ENCODE data around the gene ZNF419. TPM values are rescaled to one million over a fixed set of nuclear protein-coding genes. Genes with fewer than 3 reads are reported as not detected.
A peak's percentile ranks its signal among the peaks of the same experiment; 100 is the strongest.
"Not testable (repeated sequence)": the region's sequence is repeated elsewhere in the genome, so short reads cannot be mapped to it uniquely, and the experiment has no call there.

The ZNF419 gene
- total and polyA plus RNA-seq, 12 donors, result 5.0 to 16.5 (median 13.3) TPM

DNA sequence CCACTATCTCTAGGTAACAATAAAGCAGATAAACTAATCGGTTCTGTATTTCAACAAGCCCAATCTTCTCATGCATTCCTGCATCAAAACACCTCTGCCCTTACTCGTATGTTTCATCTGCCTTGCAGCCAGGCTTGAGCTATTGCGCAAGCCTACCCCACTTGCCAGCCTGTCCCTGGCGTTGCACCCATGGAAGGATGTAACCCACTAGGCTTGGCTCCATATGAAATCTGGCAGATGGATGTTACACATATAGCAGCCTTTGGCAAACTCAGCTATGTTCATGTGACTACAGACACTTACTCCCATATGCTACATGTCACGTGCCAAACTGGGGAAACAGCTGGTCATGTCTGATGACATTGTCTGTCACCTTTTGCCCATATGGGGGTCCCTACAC, 27.7 kb downstream of the ZNF419 start:
- no peak overlapping the region for H3K27ac ChIP-seq
- H3K4me1 ChIP-seq (replicated peaks in 1 of 2), result no peaks in the 10 kb centered on the region
- peaks cover 0 to 22% (median 3%) of the 10 kb centered on the region in 3 donors for H3K9me3 ChIP-seq (replicated peaks in 1 of 3)
- H3K4me3 ChIP-seq, result no peak overlapping the region
- TF ChIP-seq, protein P1, sequence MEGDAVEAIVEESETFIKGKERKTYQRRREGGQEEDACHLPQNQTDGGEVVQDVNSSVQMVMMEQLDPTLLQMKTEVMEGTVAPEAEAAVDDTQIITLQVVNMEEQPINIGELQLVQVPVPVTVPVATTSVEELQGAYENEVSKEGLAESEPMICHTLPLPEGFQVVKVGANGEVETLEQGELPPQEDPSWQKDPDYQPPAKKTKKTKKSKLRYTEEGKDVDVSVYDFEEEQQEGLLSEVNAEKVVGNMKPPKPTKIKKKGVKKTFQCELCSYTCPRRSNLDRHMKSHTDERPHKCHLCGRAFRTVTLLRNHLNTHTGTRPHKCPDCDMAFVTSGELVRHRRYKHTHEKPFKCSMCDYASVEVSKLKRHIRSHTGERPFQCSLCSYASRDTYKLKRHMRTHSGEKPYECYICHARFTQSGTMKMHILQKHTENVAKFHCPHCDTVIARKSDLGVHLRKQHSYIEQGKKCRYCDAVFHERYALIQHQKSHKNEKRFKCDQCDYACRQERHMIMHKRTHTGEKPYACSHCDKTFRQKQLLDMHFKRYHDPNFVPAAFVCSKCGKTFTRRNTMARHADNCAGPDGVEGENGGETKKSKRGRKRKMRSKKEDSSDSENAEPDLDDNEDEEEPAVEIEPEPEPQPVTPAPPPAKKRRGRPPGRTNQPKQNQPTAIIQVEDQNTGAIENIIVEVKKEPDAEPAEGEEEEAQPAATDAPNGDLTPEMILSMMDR (IDR thresholded peaks at IDR 0.05), result no peak
- no peak for TF ChIP-seq POLR2A (IDR thresholded peaks at IDR 0.05)
- 86 to 96% (median 87%) methylated on average over 5 of the region's 5 CpGs for WGBS, 4 donors
- H3K36me3 ChIP-seq (replicated peaks in 1 of 2), result no peaks in the 10 kb centered on the region
- intact Hi-C loops (cut with DNase I), result no loop called here
- DNase-seq, result no peak
- no peaks in the 10 kb centered on the region for H3K27me3 ChIP-seq

DNA sequence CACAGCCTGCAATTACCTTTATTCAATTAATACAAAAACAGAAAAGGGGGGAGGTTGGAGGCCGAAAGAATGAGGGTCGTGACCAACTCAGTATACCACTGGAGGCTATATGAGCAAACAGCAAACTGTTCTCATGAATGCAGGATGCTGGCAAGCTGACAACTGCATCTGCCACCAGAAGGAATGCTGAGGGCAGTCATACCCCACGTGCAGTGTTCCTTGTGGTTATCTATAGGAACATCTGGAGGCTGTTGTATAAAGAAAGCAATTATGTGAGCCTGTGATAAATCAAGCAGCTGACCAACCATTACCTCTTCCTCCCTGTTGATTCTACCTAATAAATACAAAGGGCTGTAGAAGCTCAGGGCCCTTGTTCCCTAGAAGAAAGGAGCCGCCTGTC, 30.5 kb downstream of the ZNF419 start:
- 79 to 86% (median 83%) methylated on average over 4 of the region's 4 CpGs for WGBS, 4 donors
- H3K36me3 ChIP-seq (replicated peaks in 1 of 2); H3K27ac ChIP-seq; H3K4me1 ChIP-seq (replicated peaks in 1 of 2); DNase-seq; H3K4me3 ChIP-seq; intact Hi-C loops (cut with DNase I); H3K27me3 ChIP-seq; H3K9me3 ChIP-seq (replicated peaks in 1 of 3): not testable (repeated sequence)

DNA sequence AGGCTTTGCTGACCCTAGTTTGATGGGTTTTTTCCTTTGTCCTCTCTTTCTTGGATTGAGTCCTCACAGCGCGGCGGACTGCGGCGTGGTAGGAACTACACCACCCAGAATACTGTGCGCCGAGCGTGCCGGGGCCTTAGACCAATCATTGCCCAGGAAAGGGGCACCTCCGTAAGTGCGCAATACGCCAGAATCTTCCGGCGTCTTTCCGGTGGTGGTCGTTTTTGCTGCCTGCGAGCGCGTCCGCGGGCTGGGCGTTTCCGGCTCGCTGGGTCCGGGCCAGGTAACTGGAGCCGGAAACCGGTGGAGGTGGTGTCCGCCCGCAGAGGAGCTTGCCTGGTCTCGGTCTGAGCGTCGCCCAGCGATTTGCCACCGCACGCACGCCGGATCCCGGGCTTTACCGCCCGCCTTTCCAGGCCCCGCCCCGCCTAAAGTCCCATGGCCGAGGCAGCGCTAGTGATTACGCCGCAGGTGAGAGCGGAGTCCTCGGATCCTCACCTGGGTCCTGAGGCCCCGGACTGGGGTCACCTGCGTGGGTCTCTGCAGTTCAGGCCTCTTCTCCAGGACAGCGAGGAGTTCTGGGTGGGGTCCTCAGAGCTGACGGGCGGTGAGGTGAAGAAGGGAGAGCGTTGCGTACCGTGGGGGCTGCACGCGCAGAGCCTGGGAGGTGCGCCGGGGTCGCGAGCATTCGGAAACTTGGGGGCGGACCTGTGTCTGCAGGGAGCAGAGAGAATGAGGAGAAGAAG, 39.8 kb downstream of the ZNF419 start, which contains the start of gene ZNF549:
ZNF549 (plus strand) TSS at position 221 of the 746 bp plus-strand sequence; CDS start at position 439, 218 bp downstream.
- peak; percentile 87 to 96 (median 92) for DNase-seq
- 1 to 2% (median 1%) methylated on average over 27 to 64 of the region's 64 CpGs for WGBS, 4 donors
- TF ChIP-seq, protein P1 (IDR thresholded peaks at IDR 0.05), result peak in 3 of 6 experiments; percentile 22 to 29 (median 27)
- peak in 1 of 2 donors; percentile 50 for TF ChIP-seq POLR2A (IDR thresholded peaks at IDR 0.05)
- Histone ChIP-seq H3K4me1 (replicated peaks in 1 of 2) (peaks cover 4 to 9% of the 10 kb centered on the region in 2 donors), H3K36me3 (replicated peaks in 1 of 2) (no peaks in the 10 kb centered on the region), H3K27ac (peak within 1 kb of the TSS in 4 of 5 donors; percentile 70 to 88 (median 79)), H3K4me3 (peak within 1 kb of the TSS; percentile 57 to 97 (median 62)), H3K9me3 (replicated peaks in 1 of 3) (no peaks in the 10 kb centered on the region), H3K27me3 (no peaks in the 10 kb centered on the region)
- intact Hi-C loops (cut with DNase I), result no loop called here

DNA sequence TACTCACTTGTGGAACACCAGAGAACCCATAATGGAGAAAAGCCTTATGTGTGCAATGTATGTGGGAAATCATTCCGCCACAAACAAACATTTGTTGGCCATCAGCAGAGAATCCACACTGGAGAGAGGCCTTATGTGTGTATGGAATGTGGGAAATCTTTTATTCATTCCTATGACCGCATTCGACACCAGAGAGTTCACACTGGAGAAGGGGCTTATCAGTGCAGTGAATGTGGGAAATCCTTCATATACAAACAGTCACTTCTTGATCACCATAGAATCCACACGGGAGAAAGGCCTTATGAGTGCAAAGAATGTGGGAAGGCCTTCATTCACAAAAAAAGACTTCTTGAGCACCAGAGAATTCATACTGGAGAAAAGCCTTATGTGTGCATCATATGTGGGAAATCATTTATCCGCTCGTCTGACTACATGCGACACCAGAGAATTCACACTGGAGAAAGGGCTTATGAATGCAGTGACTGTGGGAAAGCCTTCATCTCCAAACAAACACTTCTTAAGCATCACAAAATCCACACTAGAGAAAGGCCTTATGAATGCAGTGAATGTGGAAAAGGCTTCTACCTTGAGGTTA, 50.5 kb downstream of the ZNF419 start:
- TF ChIP-seq, protein P1 (IDR thresholded peaks at IDR 0.05), result no peak
- TF ChIP-seq POLR2A (IDR thresholded peaks at IDR 0.05), result no peak
- WGBS, 4 donors, result 93 to 99% (median 97%) methylated on average over 7 of the region's 7 CpGs
- Histone ChIP-seq H3K4me1 (replicated peaks in 1 of 2) (no peaks in the 10 kb centered on the region), H3K9me3 (replicated peaks in 1 of 3) (peaks cover 14 to 99% (median 18%) of the 10 kb centered on the region in 3 donors), H3K4me3 (peak overlapping the region in 1 of 4 donors; percentile 16), H3K36me3 (replicated peaks in 1 of 2) (peaks cover 6 to 20% of the 10 kb centered on the region in 2 donors), H3K27ac (no peak overlapping the region), H3K27me3 (no peaks in the 10 kb centered on the region)
- intact Hi-C loops (cut with DNase I), result no loop called here
- DNase-seq, result no peak

Small RNA genes lying within 50 kb of the gene (small RNA-seq; reads per million reads assigned to genes)
- gene VN1R107P, result 0 reads per million in 2 donors

Other genes with a start within 250 kb of the ZNF419 start
- 10 to 100 TPM; 11.7 to 29.7 (median 19.0) TPM for gene ZNF805, start 247.1 kb upstream of the ZNF419 start, total RNA-seq
- 1 to 10 TPM in 2 of 3 donors, under 1 TPM in 1; 0.84 to 3.4 (median 1.5) TPM for gene ZNF805, start 247.1 kb upstream of the ZNF419 start, polyA plus RNA-seq
- 100 to 1,000 TPM in 1 of 9 donors, 10 to 100 TPM in 8; 36.6 to 107 (median 60.4) TPM for gene ZNF460, start 207.3 kb upstream of the ZNF419 start, total RNA-seq
- 1 to 10 TPM in 2 of 3 donors, under 1 TPM in 1; 0.54 to 9.3 (median 1.8) TPM for gene ZNF460, start 207.3 kb upstream of the ZNF419 start, polyA plus RNA-seq
- 10 to 100 TPM in 5 of 9 donors, 1 to 10 TPM in 4; 7.2 to 17.8 (median 10.4) TPM for gene ZNF543, start 167.3 kb upstream of the ZNF419 start, total RNA-seq
- 1 to 10 TPM; 1.1 to 2.4 (median 1.9) TPM for gene ZNF543, start 167.3 kb upstream of the ZNF419 start, polyA plus RNA-seq
- gene ZNF304, start 136.5 kb upstream of the ZNF419 start, total RNA-seq, result 10 to 100 TPM in 7 of 9 donors, 1 to 10 TPM in 2; 8.1 to 14.3 (median 12.4) TPM
- gene ZNF304, start 136.5 kb upstream of the ZNF419 start, polyA plus RNA-seq, result 1 to 10 TPM; 4.0 to 8.3 (median 5.2) TPM
- gene TRAPPC2B, start 124.2 kb upstream of the ZNF419 start, total RNA-seq, result 10 to 100 TPM; 12.6 to 42.5 (median 21.6) TPM
- gene TRAPPC2B, start 124.2 kb upstream of the ZNF419 start, polyA plus RNA-seq, result 10 to 100 TPM; 24.9 to 72.8 (median 40.5) TPM
- 1 to 10 TPM; 1.1 to 9.8 (median 4.5) TPM for gene ZNF547, start 124.2 kb upstream of the ZNF419 start, total RNA-seq
- 10 to 100 TPM in 1 of 3 donors, 1 to 10 TPM in 2; 2.1 to 10.9 (median 5.3) TPM for gene ZNF547, start 124.2 kb upstream of the ZNF419 start, polyA plus RNA-seq
- 10 to 100 TPM in 8 of 9 donors, 1 to 10 TPM in 1; 8.5 to 21.7 (median 17.3) TPM for gene ZNF548, start 97.9 kb upstream of the ZNF419 start, total RNA-seq
- 10 to 100 TPM in 1 of 3 donors, 1 to 10 TPM in 2; 4.6 to 10.0 (median 8.1) TPM for gene ZNF548, start 97.9 kb upstream of the ZNF419 start, polyA plus RNA-seq
- gene ZNF17, start 76.6 kb upstream of the ZNF419 start, total RNA-seq, result 10 to 100 TPM in 5 of 9 donors, 1 to 10 TPM in 4; 3.6 to 16.5 (median 10.6) TPM
- 1 to 10 TPM; 2.8 to 5.5 (median 4.7) TPM for gene ZNF17, start 76.6 kb upstream of the ZNF419 start, polyA plus RNA-seq
- 10 to 100 TPM in 5 of 9 donors, 1 to 10 TPM in 4; 3.0 to 26.3 (median 12.3) TPM for gene ZNF749, start 52.4 kb upstream of the ZNF419 start, total RNA-seq
- gene ZNF749, start 52.4 kb upstream of the ZNF419 start, polyA plus RNA-seq, result 10 to 100 TPM in 1 of 3 donors, 1 to 10 TPM in 2; 2.3 to 13.1 (median 2.5) TPM
- gene VN1R1, start 30.6 kb upstream of the ZNF419 start, total RNA-seq, result 1 to 10 TPM in 4 of 9 donors, under 1 TPM in 5; 0.26 to 3.0 (median 0.86) TPM
- 1 to 10 TPM in 1 of 3 donors, under 1 TPM in 1, not detected in 1; 0.40 to 1.2 TPM for gene VN1R1, start 30.6 kb upstream of the ZNF419 start, polyA plus RNA-seq
- gene ZNF772, start 10.2 kb upstream of the ZNF419 start, total RNA-seq, result 10 to 100 TPM; 14.9 to 27.9 (median 19.4) TPM
- gene ZNF772, start 10.2 kb upstream of the ZNF419 start, polyA plus RNA-seq, result 1 to 10 TPM; 1.4 to 9.1 (median 2.9) TPM
- gene ZNF773, start 12.2 kb downstream of the ZNF419 start, total RNA-seq, result 10 to 100 TPM in 8 of 9 donors, 1 to 10 TPM in 1; 9.0 to 21.9 (median 11.9) TPM
- gene ZNF773, start 12.2 kb downstream of the ZNF419 start, polyA plus RNA-seq, result 1 to 10 TPM; 3.1 to 9.1 (median 3.9) TPM
- gene ZNF549, start 39.6 kb downstream of the ZNF419 start, total RNA-seq, result 1 to 10 TPM; 2.7 to 7.9 (median 5.9) TPM
- 1 to 10 TPM; 2.8 to 5.1 (median 2.8) TPM for gene ZNF549, start 39.6 kb downstream of the ZNF419 start, polyA plus RNA-seq
- 10 to 100 TPM in 3 of 9 donors, 1 to 10 TPM in 6; 2.7 to 13.3 (median 7.1) TPM for gene ZNF550, start 72.1 kb downstream of the ZNF419 start, total RNA-seq
- gene ZNF550, start 72.1 kb downstream of the ZNF419 start, polyA plus RNA-seq, result 1 to 10 TPM; 3.4 to 9.1 (median 4.5) TPM
- gene ZNF416, start 91.2 kb downstream of the ZNF419 start, total RNA-seq, result 1 to 10 TPM; 2.1 to 7.9 (median 5.8) TPM
- gene ZNF416, start 91.2 kb downstream of the ZNF419 start, polyA plus RNA-seq, result 1 to 10 TPM; 1.9 to 5.3 (median 2.3) TPM
- gene ZIK1, start 96.4 kb downstream of the ZNF419 start, total RNA-seq, result 10 to 100 TPM in 1 of 9 donors, 1 to 10 TPM in 8; 2.8 to 10.5 (median 5.5) TPM
- gene ZIK1, start 96.4 kb downstream of the ZNF419 start, polyA plus RNA-seq, result 1 to 10 TPM; 1.5 to 4.0 (median 1.9) TPM
- 1 to 10 TPM; 1.2 to 5.5 (median 3.1) TPM for gene ZNF530, start 112.1 kb downstream of the ZNF419 start, total RNA-seq
- gene ZNF530, start 112.1 kb downstream of the ZNF419 start, polyA plus RNA-seq, result 1 to 10 TPM; 1.4 to 2.0 (median 1.9) TPM
- gene ZNF134, start 126.5 kb downstream of the ZNF419 start, total RNA-seq, result 10 to 100 TPM; 11.6 to 25.2 (median 22.3) TPM
- 10 to 100 TPM in 1 of 3 donors, 1 to 10 TPM in 2; 3.2 to 13.6 (median 4.1) TPM for gene ZNF134, start 126.5 kb downstream of the ZNF419 start, polyA plus RNA-seq
- gene ZNF211, start 145.4 kb downstream of the ZNF419 start, total RNA-seq, result 10 to 100 TPM; 11.1 to 38.7 (median 15.3) TPM
- gene ZNF211, start 145.4 kb downstream of the ZNF419 start, polyA plus RNA-seq, result 10 to 100 TPM; 10.5 to 31.1 (median 21.6) TPM
- gene ZSCAN4, start 181.2 kb downstream of the ZNF419 start, total RNA-seq, result under 1 TPM in 1 of 9 donors, not detected in 8; 0.14 TPM
- under 1 TPM in 2 of 3 donors, not detected in 1; 0.07 to 0.16 TPM for gene ZSCAN4, start 181.2 kb downstream of the ZNF419 start, polyA plus RNA-seq
- 10 to 100 TPM in 1 of 9 donors, 1 to 10 TPM in 8; 4.8 to 10.8 (median 7.3) TPM for gene ZNF551, start 194.2 kb downstream of the ZNF419 start, total RNA-seq
- gene ZNF551, start 194.2 kb downstream of the ZNF419 start, polyA plus RNA-seq, result 1 to 10 TPM in 1 of 3 donors, under 1 TPM in 2; 0.88 to 4.1 (median 0.91) TPM
- 10 to 100 TPM in 2 of 9 donors, 1 to 10 TPM in 7; 2.1 to 13.1 (median 7.2) TPM for gene ZNF154, start 221.5 kb downstream of the ZNF419 start, total RNA-seq
- 10 to 100 TPM in 1 of 3 donors, 1 to 10 TPM in 2; 5.1 to 11.7 (median 5.6) TPM for gene ZNF154, start 221.5 kb downstream of the ZNF419 start, polyA plus RNA-seq
- gene ZNF671, start 239.9 kb downstream of the ZNF419 start, total RNA-seq, result 10 to 100 TPM in 5 of 9 donors, 1 to 10 TPM in 4; 8.8 to 22.6 (median 11.0) TPM
- gene ZNF671, start 239.9 kb downstream of the ZNF419 start, polyA plus RNA-seq, result 10 to 100 TPM in 1 of 3 donors, 1 to 10 TPM in 2; 8.6 to 13.0 (median 8.6) TPM

Measured in adrenal gland (tissue), 12 donors.